ENCODE measurements around the gene ACTL7B. TPM values are rescaled to one million over a fixed set of nuclear protein-coding genes. Genes with fewer than 3 reads are reported as not detected.

The ACTL7B gene, protein sequence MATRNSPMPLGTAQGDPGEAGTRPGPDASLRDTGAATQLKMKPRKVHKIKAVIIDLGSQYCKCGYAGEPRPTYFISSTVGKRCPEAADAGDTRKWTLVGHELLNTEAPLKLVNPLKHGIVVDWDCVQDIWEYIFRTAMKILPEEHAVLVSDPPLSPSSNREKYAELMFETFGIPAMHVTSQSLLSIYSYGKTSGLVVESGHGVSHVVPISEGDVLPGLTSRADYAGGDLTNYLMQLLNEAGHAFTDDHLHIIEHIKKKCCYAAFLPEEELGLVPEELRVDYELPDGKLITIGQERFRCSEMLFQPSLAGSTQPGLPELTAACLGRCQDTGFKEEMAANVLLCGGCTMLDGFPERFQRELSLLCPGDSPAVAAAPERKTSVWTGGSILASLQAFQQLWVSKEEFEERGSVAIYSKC
- 0.22 TPM in 1 of 2 replicates, not detected in the other for total RNA-seq

DNA sequence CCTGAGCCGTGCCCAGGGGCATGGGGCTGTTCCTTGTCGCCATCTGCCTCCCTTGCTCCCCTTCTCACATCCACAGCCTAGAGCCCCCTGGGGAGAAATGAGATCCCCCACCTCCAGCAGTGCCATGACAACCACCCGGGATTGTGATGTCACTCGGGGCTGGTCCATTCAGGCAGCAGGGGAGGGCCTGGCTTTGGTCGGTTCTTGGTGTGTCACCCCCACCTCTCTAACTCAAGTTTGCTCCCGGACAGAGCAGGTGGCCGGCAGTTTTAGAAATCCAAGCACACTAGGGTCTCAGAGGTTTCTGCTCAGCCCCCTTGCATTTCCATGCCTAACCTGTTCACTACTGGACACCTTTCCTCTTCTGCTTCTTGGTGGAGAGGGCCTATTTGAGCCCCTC lies at the start of gene ACTL7B:
Gene ACTL7B, minus strand, starts transcription at position 99 of the 400 bp plus-strand sequence. Its CDS starts 56 bp downstream, at position 43.

DNA sequence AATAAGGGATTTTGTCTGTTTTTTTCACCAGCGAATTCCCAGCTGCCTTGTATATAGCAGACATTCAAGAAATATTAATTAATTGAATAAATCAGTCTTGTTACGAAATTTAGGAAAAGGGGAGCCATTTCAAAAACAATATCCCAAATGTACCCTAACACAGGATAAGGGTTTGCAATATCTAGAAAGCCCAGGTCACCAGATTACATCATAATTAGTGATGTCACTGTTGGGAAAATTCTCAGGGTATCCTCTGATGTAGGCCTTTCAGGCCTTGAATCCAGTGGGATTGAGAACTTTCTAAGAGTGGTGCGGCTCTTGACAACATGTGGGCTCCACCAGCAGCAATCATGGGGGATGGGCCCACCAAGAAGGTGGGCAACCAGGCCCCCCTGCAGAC lies 6.2 kb upstream of the ACTL7B start, which contains the start of gene ACTL7A:
Gene ACTL7A, plus strand, starts transcription at position 270 of the 400 bp plus-strand sequence. Its CDS starts 57 bp downstream, at position 327.

Small RNA genes lying within 50 kb of the gene (small RNA-seq; reads per million reads assigned to genes)
- not detected for gene AL359692.1

Other genes with a start within 250 kb of the ACTL7B start
- gene ACTL7A, start 6.3 kb upstream of the ACTL7B start, total RNA-seq = not detected in 2 replicates
- gene ELP1, start 78.1 kb upstream of the ACTL7B start, total RNA-seq = 25.2 and 29.0 TPM in 2 replicates
- gene ABITRAM, start 78.4 kb upstream of the ACTL7B start, total RNA-seq = 10.3 and 13.0 TPM in 2 replicates
- 232 and 249 TPM in 2 replicates for gene CTNNAL1, start 157.5 kb upstream of the ACTL7B start, total RNA-seq

Measured in articular chondrocyte of knee joint (primary cell).